ENCODE results near the gene POU2AF3.
"Not testable (repeated sequence)": the region's sequence is repeated elsewhere in the genome, so short reads cannot be mapped to it uniquely, and the experiment has no call there.

The POU2AF3 gene

GRCh38 chr11:111298413-111299100, at the start of gene POU2AF3:
TSS of gene POU2AF3 (plus strand) at chr11:111298546. CDS start at chr11:111298582, 36 bp downstream.
- no peak for DNase-seq

- DNase-seq = no peak
These were observed 47.4 kb upstream of the POU2AF3 start for GRCh38 chr11:111250936-111251335.

- no peak for DNase-seq
These were observed 45.2 kb upstream of the POU2AF3 start for GRCh38 chr11:111253131-111253530.

GRCh38 chr11:111253630-111254029, 44.7 kb upstream of the POU2AF3 start:
- DNase-seq = no peak

- DNase-seq = no peak
These were observed 40.3 kb upstream of the POU2AF3 start for GRCh38 chr11:111258046-111258445.

GRCh38 chr11:111259896-111260295, 38.5 kb upstream of the POU2AF3 start:
- no peak for DNase-seq

GRCh38 chr11:111260811-111261210, 37.5 kb upstream of the POU2AF3 start:
- DNase-seq = no peak

- DNase-seq = no peak
These were observed 33.7 kb upstream of the POU2AF3 start for GRCh38 chr11:111264646-111265045.

- no peak for DNase-seq
These were observed 32.9 kb upstream of the POU2AF3 start for GRCh38 chr11:111265421-111265820.

GRCh38 chr11:111268303-111268702, 30.0 kb upstream of the POU2AF3 start:
- not testable (repeated sequence) for DNase-seq

- no peak for DNase-seq
These were observed 29.0 kb upstream of the POU2AF3 start for GRCh38 chr11:111269146-111269868.

- no peak for DNase-seq
These were observed 25.9 kb upstream of the POU2AF3 start for GRCh38 chr11:111272420-111272819.

- DNase-seq = no peak
These were observed 15.7 kb upstream of the POU2AF3 start for GRCh38 chr11:111282562-111283075.

- no peak for DNase-seq
These were observed 14.3 kb upstream of the POU2AF3 start for GRCh38 chr11:111283945-111284481.

GRCh38 chr11:111285189-111286091, 12.9 kb upstream of the POU2AF3 start:
- DNase-seq = no peak

GRCh38 chr11:111291764-111292163, 6.6 kb upstream of the POU2AF3 start:
- no peak for DNase-seq

GRCh38 chr11:111292408-111292807, 5.9 kb upstream of the POU2AF3 start:
- not testable (repeated sequence) for DNase-seq

- no peak for DNase-seq
These were observed 2.1 kb upstream of the POU2AF3 start for GRCh38 chr11:111296196-111296595.

- DNase-seq = no peak
These were observed 650 bp upstream of the POU2AF3 start for GRCh38 chr11:111297696-111298095.

GRCh38 chr11:111299101-111300026, 1.0 kb downstream of the POU2AF3 start:
- no peak for DNase-seq

GRCh38 chr11:111300569-111300968, 2.2 kb downstream of the POU2AF3 start:
- DNase-seq = no peak
